Stimulated activated CD8-positive, alpha-beta memory T cell treated with anti-CD3 and anti-CD28 coated beads, Interleukin-12 subunit alpha, Interleukin-12 subunit beta, amount 100 ng/mL, for 1 hour (primary cell): Measurements from ENCODE around the gene ZFP36.
A peak's percentile ranks its signal among the peaks of the same experiment; 100 is the strongest.
"Not testable (repeated sequence)": the region's sequence is repeated elsewhere in the genome, so short reads cannot be mapped to it uniquely, and the experiment has no call there.

ENCODE experiments used
- DNase-seq: peaks from one replicate; pipeline ENCODE4 v3.0.0-alpha.2; 2020; ENCODE audit warnings: low read depth

ZFP36 gene, protein sequence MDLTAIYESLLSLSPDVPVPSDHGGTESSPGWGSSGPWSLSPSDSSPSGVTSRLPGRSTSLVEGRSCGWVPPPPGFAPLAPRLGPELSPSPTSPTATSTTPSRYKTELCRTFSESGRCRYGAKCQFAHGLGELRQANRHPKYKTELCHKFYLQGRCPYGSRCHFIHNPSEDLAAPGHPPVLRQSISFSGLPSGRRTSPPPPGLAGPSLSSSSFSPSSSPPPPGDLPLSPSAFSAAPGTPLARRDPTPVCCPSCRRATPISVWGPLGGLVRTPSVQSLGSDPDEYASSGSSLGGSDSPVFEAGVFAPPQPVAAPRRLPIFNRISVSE

GRCh38 chr19:39406656-39407409 is at the start of gene ZFP36:
TSS of gene ZFP36 (plus strand) at chr19:39406847. CDS start at chr19:39406905, 58 bp downstream.
- DNase-seq = peak; percentile 87

- DNase-seq = no peak
These were observed 47.6 kb upstream of the ZFP36 start for GRCh38 chr19:39359026-39359425.

GRCh38 chr19:39360599-39360998 is 46.0 kb upstream of the ZFP36 start:
- no peak for DNase-seq

DNA sequence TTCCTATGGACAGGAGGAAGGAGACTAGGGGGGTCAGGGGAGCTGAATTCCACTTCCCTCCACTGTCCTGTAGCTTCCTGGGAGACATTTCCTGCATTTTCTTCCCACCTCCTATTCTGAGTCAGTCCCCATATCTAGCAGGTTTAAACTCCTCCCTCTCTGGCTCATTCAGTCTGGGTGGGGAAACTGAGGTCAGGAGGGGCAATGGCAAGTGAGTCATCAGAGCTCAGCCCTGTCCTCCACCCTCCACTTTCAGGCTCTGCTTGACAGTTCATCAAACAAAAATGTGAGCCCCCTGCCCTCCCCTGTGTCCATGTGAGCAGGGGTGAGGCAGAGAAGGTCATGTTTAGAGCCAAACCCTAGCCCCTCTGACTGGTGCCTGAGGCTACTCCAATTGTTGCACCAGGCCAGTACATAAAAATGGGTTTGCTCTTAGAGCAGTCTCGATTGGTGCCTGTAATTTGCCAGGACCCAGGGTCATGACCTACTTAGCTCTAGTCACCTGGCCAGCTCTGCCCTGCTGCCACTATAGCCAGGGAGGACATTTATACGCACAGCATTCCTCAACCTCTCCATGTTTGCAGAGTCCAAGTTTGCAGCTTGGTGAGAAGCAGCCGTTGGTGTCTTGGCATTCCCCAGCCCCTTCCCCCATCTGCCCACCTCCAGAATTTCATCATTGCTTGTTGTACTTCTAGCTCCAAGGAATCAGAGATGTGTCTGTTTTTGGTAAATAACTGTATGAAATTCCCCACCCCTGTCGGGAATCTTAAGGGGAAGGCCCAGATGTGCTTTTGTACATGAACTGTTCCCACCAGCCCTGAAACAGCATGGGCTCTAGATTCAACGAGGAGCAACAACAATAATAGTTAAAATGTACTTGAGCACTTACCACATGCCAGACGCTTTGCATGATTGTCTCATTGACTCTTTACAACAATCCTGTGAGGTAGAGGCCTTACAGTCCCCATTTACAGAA is 43.7 kb upstream of the ZFP36 start:
- no peak for DNase-seq

- DNase-seq = no peak
These were observed 42.7 kb upstream of the ZFP36 start for GRCh38 chr19:39363901-39364457.

- DNase-seq = no peak
These were observed 41.1 kb upstream of the ZFP36 start for GRCh38 chr19:39365531-39365930.

- DNase-seq = no peak
These were observed 37.4 kb upstream of the ZFP36 start for GRCh38 chr19:39369200-39369599.

GRCh38 chr19:39370735-39371134 is 35.9 kb upstream of the ZFP36 start:
- DNase-seq = no peak

DNA sequence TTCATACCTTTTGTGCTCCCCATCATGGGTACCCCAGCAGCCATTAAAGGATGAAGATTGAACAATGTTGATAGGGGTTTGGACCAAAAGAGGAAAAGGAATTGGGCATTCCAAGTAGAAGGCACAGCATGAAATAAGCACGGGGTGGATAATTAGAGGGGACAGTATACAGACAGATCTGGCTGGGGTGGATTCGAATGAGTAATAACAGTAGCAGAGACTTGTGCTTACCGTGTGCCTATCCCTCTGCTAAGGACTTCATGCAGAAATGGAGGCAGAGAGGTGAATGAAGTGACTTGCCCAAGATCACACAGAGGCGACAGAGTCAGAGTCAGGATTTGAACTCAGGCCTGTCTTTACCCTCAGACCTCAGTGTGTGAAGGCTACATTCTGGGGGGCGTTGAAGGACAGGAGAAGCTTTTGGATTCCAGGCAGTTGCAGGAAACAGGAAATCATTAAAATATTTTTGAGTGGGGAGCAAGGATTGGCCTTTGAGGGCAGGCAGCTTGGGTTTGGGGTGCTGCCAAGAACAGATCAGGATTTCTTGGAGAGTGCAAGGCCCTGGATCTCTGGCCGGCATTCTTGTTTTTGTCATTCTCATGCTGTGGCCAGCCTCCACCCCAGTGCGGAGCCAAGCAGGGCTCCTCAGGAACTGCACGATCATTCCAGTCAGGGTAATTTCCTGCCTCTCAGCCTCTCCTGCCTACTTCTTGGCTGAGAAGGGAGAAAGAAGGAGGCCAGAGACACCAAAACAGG is 34.4 kb upstream of the ZFP36 start:
- DNase-seq = no peak

DNA sequence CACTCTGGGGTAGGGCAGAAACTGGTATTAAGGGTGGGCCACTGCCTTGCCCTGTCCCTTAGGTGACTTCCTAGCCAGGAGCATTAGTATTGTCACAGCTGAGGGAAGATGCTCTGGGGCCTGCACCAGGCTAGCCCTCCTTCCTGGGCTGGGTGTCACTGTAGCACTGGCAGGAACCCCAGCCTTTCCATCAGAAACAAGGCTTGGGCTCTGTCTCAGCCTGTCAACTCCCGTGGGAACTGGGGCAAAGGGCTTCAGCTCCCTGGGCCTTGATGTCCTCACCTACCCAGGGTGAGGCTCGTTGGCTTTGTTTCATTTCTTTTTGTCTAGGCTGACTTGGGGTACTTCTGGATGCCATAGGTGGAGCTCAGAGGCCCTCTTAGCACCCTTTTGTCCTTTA is 33.7 kb upstream of the ZFP36 start:
- DNase-seq = no peak

DNA sequence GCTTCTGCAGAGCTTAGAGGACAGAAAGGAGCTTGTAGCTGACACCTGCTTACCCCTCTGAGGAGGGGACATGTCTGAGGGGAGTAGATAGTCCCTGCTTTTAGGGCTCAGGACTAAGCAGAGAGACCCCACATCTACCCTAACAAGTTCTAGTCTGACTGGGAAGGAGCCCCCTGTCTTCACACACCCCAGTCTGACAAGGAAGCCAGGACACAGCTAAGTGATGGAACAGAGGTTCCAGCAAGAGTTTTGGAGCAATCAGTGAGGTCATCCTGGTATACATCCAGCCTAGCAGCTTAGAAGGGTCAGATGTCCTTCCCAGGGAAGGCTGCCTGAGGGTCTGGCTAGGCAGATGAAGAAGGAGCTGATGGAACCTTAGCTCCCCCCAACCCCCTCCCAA is 30.7 kb upstream of the ZFP36 start:
- DNase-seq = no peak

DNA sequence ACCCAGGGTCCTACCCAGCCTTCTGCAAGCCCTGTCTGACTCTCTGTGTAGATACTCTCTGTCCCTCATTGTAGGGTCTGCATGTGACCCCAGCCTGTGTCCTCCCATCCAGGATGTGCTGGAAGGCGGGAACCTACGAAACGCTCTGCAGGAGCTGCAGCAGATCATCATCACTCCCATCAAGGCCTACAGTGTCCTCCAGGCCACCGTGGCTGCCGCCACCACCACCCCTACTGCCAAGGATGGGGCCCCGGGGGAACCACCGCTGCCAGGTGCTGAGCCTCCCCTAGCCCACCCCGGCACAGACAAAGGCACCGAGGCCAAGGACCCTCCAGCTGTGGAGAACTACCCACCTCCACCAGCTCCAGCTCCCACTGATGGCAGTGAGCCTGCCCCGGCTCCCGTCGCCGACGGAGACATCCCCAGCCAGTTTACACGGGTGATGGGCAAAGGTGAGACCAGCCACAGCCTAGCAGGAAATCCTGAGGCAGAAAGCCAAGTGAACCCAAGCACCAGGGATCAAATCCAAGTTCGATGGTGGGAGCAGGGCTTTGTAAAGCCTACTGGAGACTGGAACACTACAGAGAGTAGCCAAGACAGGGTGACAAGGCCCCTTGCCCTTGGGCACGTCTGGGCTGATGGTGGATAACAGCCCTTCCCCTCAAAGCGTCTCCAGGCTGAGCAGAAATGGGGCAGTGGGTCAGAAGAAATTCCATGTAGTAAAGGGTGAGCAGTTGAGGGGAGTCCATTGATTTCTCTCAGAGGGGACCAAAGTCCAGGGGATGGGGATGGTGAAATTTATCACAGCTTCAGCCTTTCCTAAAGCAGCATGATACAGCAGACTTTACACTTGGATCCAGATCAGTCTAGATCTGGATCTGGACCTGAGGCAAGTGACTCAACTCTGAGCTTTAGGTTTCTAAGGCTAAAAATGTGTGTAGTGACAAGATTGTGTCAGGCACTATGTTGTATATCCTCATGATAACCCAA is 29.0 kb upstream of the ZFP36 start:
- no peak for DNase-seq

GRCh38 chr19:39379366-39379765 is 27.3 kb upstream of the ZFP36 start:
- DNase-seq = not testable (repeated sequence)

GRCh38 chr19:39379865-39380396 is 26.7 kb upstream of the ZFP36 start:
- DNase-seq = no peak

GRCh38 chr19:39380521-39381502 is 25.8 kb upstream of the ZFP36 start:
- DNase-seq = no peak

- DNase-seq = no peak
These were observed 24.6 kb upstream of the ZFP36 start for GRCh38 chr19:39381910-39382611.

- no peak for DNase-seq
These were observed 23.4 kb upstream of the ZFP36 start for GRCh38 chr19:39382991-39383828.
